ENCODE data around the gene COA1. TPM values are rescaled to one million over a fixed set of nuclear protein-coding genes. Genes with fewer than 3 reads are reported as not detected.

Gene COA1
- total RNA-seq, 4 donors from 2014 or later = 25.9 to 36.0 (median 31.1) TPM

DNA sequence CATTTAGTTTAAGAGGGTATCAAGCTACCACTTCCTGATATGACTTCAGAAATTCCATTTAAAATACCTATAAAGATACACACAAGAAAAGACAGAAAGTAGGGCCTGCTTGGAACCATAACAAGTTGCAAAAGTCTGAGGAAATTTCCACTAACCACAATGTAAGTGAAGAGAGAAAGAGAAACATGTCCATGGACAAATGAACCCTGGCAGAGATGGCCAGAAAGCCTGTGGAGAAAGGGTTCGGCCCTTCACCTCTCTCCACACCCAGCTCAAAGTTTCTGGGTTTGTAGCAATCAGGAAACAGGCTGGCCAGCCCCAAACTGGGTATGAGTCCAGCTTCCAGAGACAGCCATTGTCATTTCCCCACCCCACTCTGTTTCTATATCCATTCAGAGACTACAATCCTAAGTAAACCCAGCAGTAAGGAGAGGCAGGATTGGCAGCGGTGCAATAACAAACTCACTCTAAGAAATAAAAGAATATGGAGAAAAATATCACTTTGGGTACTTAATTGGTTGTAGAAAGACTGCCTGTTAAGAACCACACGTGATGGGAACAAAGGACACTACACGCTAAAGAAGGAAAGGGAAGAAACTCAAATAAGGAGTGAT is 75.3 kb downstream of the COA1 start:
- intact Hi-C loops (cut with DNase I; ENCODE audit: low total_unique reads) = no loop called here
- no peak overlapping the region for H3K4me3 ChIP-seq (ENCODE audit: low read depth, poor library complexity, severe bottlenecking)
- 82 to 89% methylated on average over 4 of the region's 4 CpGs for WGBS, 2 donors
- DNase-seq (ENCODE audit: low spot score in 2 of 2) = no peak
- TF ChIP-seq POLR2A (IDR thresholded peaks at IDR 0.05) (no peak), CTCF (IDR thresholded peaks at IDR 0.05) (no peak)

DNA sequence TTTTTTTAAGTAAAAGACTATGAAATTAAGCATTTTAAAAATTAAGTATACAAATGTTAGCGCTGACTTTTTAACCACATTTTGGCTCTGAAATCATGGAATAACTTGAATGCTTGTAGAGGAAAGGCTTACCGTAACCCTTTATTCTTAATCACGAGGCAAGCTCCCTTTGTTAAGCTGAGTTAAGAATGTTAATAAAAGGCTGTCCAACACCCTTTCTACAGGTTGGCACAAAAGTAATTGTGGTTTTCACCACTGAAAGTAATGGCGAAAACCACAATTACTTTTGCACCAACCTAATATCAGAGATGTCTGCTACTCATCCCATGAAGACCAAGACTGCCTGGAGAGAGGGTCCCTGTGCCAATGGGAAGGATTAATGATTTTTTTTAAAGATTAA is 75.9 kb downstream of the COA1 start:
- TF ChIP-seq POLR2A (IDR thresholded peaks at IDR 0.05) (no peak), CTCF (IDR thresholded peaks at IDR 0.05) (no peak)
- WGBS, 2 donors = 92 to 93% methylated on average over 4 of the region's 4 CpGs
- H3K4me3 ChIP-seq (ENCODE audit: low read depth, poor library complexity, severe bottlenecking) = no peak overlapping the region
- DNase-seq (ENCODE audit: low spot score in 2 of 2) = no peak
- intact Hi-C loops (cut with DNase I; ENCODE audit: low total_unique reads) = no loop called here

- DNase-seq (ENCODE audit: low spot score in 2 of 2) = no peak
- intact Hi-C loops (cut with DNase I; ENCODE audit: low total_unique reads) = no loop called here
- TF ChIP-seq POLR2A (IDR thresholded peaks at IDR 0.05) = no peak
- no peak for TF ChIP-seq CTCF (IDR thresholded peaks at IDR 0.05)
- no peak overlapping the region for H3K4me3 ChIP-seq (ENCODE audit: low read depth, poor library complexity, severe bottlenecking)
These were observed 77.0 kb downstream of the COA1 start for GRCh38 chr7:43652364-43652763.

- intact Hi-C loops (cut with DNase I; ENCODE audit: low total_unique reads) = no loop called here
- H3K4me3 ChIP-seq (ENCODE audit: low read depth, poor library complexity, severe bottlenecking) = no peak overlapping the region
- TF ChIP-seq CTCF (IDR thresholded peaks at IDR 0.05) (no peak), POLR2A (IDR thresholded peaks at IDR 0.05) (no peak)
- 56 to 71% methylated on average over 9 of the region's 9 CpGs for WGBS, 2 donors
- DNase-seq (ENCODE audit: low spot score in 2 of 2) = no peak
These were observed 78.8 kb downstream of the COA1 start for GRCh38 chr7:43650457-43651052.

GRCh38 chr7:43649755-43650274 is 79.5 kb downstream of the COA1 start:
- 75 to 81% methylated on average over 4 of the region's 4 CpGs for WGBS, 2 donors
- TF ChIP-seq POLR2A (IDR thresholded peaks at IDR 0.05) = no peak
- TF ChIP-seq CTCF (IDR thresholded peaks at IDR 0.05) = no peak
- H3K4me3 ChIP-seq (ENCODE audit: low read depth, poor library complexity, severe bottlenecking) = no peak overlapping the region
- intact Hi-C loops (cut with DNase I; ENCODE audit: low total_unique reads) = no loop called here
- DNase-seq (ENCODE audit: low spot score in 2 of 2) = no peak

Data from lower leg skin (tissue), 4 donors.